Cerebellar nuclear complex (tissue), 1 donor: ENCODE data around the gene CNIH2.

Experiments
- DNase-seq, 2 experiments: peaks; one replicate each; lab custom pipeline; 2025; lab: John Stamatoyannopoulos, UW

The CNIH2 gene

GRCh38 chr11:66331542-66332370 lies 53.8 kb downstream of the CNIH2 start:
- no peak for DNase-seq

- no peak for DNase-seq
Measured at GRCh38 chr11:66332371-66333219, 54.6 kb downstream of the CNIH2 start.

- DNase-seq: no peak
Measured at GRCh38 chr11:66333220-66333877, 55.4 kb downstream of the CNIH2 start.
